Activated CD8-positive, alpha-beta memory T cell treated with anti-CD3 and anti-CD28 coated beads for 4 hours (primary cell): Measurements from ENCODE around the gene DNAH17.

Experiments
- DNase-seq, 2 donors: peaks; one replicate each; pipeline ENCODE4 v3.0.0-alpha.2; 2020; ENCODE audit warnings: low read depth in 2 of 2

Gene DNAH17

DNA sequence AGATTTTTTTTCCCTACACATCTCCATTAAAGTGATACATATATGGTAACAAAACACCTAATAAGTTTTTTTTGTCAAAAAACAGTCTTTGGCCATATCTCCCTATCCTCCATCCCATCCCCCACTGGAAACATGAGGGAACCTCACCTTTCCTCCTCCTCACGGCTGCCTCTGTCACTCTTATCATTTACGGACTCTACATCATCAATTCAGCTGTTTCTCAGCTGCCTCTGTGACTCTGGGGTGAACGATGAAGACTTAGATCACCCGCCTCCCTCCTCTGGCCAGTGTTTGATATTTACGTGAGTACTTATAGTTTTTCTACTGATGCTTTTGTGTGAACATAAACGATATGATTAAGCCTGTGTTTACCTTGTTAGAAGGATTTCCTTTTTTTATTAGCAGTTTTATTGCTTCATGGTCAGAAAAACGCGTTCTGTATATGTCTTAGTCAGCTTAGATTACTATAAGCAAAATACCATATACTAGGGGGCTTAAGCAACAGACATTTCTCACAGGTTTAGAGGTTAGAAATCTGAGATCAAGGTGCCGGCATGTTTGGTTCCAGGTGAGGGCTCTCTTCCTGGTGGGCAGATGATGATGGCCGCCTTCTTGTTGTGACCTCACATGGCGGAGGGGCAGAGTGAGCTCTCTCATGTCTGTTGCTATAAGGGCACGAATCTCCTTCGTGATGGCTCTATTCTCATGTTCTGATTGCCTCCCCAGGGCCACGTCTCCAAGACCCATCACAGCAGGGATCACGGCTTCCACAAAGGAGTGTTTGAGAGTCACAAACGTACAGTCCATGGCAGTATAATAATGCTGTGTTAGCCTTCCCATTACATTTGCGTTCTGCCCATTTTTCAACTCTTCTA lies 32.1 kb downstream of the DNAH17 start:
- no peak for DNase-seq

DNA sequence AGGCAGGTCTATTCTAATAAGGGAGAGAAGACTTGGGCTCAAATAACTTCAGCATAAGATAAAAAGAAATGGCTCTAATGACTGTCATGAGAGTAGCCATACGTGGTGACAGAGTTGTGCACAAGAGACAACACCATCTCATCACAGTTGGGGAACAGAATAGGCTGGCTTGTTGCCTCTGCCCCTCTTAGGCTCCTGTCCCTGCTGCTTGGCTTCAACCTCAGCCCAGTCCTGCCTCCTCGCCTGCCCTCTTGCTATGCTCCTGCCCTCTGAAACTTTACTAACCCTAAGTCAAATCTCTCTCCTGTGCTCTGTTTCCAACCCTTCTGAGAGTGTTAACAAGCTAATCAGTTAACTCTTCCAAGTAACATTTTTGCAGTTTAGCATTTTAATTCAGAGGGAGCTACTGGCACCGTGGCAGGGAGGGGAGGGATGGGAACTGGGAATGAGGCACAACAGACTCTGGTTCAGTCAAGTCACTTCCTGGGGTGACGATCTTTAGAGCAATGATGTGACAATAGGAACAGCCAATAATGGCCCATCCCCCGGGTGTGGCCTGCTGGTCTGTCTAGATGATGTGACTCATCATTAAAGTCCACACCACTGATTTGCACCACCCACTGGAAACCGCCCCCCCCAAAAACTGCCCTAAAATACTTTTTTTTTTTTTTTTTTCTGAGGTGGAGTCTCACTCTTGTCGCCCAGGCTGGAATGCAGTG lies 35.5 kb downstream of the DNAH17 start:
- no peak for DNase-seq

DNA sequence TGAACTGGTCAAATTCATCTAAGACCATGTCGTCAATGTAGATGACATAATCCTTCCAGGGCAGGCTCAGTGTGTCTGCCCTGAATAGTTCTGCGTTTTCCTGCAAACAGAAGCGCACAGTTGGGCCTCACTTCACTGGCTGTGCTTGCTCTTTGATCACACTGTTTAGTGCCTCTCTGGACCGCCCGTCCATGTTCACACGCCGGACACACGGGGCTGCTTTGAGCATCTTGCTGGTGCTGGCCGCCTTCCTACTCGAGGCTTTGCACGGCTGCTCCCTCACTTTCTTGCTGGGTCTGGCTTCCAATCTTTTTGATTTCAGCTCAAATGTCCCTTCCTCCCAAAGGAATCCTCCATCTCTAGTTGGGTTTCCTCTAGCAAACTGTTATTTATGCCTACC lies 37.4 kb downstream of the DNAH17 start:
- no peak for DNase-seq

DNA sequence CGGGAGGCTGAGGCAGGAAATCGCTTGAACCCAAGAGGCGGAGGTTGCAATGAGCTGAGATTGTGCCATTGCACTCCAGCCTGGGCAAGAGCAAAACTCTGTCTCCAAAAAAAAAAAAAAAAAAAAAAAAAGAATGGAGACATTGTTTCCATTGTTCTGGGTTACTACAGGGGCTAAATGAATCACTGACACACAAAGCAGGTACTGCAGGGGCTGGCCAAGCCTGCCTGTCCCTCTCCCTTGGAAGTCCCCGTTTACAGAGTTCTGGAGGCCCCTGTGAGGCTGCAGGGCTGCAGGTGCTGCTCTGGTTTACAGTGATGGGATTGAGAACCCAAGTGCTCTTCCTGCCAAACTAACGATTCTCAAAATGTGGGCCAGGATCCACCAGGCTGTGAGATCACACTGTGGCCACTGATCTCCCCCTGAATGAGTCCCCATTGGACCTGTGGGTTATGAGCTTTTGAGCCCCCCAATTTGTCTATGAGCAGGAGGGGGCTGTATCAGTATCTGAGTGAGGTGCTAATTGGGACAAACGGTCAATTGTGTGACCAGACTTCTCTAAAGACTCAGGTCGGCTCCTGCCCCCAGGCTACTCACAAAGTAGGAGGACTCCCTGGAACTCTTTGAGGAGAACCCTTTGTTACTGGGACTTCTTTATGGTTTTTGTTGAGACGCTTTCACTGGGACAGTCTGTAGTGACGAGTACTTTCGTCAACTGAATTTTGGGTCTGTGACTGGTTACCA lies 39.0 kb downstream of the DNAH17 start:
- DNase-seq, result no peak

DNA sequence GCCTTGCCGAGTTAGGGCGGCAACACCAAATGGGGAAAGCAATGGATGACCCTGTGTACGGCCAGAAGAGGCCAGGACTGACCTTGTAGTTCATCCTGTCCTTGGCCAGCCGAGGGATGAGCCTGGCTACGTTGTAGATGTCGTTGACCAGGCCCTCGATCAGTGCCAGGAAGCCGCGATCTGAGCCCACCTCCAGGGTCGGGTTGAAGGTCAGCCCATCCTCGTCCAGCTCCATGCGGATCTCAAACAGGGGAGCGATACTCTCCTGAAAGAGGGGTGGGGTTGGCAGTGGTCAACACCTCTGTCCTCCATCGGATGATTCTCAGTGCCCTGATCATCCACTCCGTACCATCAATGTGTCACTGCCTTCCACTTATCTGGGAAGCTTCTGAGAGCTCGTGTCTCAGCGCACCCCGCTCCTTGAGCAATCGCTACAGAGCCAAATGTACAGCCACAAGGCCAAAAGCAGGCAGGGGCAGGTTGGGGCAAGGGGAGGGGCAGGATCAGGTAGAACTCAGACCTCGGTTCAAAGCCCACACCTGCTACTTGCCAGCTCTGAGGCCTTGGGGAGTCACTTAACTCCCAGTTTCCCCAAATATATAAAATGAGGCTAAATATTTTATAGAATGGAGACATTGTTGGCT lies 39.9 kb downstream of the DNAH17 start:
- DNase-seq, result no peak

DNA sequence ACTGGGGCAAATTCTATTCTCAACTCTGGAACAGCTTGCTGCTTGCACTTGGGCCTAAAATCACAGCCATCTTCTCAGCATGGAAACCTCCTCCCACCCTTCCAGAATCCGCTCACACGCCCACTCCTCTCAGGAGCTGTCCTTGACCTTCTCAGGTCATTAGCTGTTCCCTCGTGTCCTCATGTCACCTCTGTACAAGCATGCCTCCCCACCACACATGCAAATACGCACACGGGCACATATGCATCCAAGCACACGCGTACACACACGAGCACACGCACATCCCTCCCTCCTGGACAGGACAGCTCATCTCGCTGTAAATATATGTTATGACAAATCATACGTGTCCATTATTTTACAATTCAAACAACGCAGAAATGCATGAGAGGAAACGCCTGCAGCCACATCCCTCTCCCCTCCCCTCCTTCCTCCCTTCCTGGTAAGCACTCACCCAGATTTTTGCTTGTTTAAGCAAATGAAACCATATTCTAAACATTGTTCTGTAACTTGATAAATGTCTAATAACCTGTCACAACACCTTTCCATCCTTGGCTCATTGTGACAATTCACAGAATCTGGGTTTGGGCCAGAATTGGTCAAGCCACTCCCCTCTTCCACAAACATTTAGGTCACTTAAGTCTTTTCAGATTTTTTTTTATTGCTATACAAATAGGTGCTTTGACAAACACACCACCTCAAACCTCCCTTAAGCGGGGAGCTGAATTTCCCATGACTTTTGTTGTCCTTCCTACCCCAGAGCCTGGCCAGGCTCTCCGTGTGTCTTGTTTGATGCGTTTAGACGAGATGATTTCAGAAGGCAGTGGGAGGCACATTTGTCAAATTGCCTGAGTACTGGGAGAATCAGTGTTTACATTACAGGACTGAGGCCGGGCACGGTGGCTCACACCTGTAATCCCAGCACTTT lies 41.7 kb downstream of the DNAH17 start:
- no peak for DNase-seq

DNA sequence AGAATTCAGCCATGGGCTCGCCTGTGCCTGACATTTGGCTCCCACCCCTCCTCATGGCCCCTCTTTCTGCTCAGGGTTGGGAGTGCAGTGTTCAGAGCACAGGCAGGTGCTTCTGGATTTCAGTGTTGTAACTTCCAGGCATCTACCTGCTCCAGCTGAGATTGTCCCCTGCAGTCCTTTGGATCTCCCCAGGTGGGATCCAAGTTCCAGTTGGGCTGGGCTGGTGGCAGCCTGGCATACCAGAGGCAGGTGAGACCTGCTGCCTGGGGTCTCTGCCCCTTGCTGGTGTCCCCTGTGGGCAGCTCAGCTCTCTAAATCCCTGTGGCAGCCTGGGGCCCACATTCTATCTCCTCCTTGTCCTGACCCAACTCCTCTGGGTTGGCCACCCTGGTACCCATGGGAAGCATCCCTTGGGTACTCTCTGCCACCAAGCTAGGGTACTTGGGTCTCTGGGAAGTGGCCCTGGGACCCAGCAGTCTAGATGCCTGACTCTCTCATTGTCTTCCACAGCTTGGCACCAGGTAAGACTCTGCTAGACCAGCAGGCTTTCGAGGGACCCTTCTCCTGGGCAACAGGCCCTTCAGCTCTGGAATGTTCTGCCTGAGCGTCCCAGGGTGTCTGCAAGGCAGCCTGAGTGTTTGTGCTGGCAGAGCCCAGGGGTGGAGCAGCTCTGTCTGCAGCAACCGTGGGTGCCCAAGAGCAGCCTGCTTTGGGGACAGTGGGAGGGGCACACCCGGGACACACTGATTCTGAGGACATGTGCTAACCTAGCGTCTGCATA lies 42.5 kb downstream of the DNAH17 start:
- DNase-seq, result no peak

DNA sequence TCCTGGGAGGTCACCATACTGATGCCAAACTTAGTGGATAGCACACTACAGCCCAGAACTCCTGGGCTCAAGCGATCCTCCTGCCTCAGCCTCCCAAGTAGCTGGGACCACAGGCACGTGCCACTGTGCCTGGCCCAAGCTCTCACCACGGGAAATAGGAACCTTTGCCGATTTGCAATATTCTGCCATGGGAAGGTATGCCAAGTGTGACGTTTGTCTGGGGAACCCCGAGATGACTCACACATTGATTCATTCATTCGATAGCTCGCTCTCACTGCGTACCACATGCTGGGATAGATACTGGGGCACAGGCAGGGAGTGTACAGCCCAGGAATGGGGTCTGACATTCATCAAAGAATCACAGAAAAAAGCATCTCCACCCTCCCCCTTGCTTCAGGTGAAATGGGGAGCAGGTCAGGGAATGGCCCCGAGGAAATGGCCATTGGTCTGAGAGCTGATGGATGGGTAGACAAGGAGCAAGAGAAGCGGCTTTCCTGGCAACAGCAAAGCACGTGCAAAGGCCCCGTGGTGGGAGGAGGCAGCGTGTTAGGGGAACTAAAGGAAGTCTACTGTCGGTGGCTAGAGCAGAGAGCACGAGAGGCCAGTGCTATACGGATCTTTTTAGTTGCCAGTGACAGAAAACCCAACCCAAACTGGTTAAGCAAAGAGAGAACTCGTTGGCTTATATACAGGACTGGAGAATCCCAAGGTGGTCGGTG lies 44.1 kb downstream of the DNAH17 start:
- DNase-seq, result no peak

DNA sequence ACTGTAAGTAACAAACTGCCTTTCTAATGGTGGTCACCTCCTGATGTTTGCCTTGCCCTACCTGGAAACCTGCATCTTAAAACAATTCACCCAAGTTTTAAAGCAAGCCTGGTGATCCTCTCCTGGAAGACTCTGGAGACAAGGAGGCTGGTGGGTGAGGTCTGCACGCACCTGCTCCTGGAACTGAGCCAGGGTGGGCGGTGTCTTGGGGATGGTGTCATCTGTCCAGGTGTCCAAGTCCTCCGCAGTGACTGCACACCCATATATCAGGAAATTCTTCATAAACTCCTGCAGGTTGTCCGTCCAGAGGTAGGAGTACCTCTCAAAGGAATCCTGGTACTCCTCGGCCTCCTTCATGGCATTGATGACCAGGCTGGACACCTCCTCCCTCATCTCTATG lies 44.9 kb downstream of the DNAH17 start:
- DNase-seq, result no peak

DNA sequence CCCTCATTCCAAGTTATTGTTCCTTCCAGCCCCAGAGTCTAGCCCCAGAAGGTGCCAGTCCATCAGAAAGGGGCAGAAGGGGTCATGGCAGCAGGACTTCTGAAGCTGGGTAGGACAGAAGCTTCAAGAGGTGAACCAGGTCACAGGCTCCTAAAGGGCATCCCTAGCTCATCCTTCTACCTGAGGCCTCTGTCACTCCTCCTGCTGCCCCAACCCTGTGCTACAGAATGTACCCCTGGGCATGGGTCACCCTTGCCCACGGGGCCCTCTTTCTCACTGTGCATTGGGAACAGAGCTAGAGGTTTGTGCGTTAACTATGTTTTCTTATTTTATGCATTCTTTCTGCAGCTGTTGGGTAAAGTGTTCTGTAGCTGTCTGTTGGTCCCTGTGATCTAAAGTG lies 46.5 kb downstream of the DNAH17 start:
- DNase-seq, result no peak

DNA sequence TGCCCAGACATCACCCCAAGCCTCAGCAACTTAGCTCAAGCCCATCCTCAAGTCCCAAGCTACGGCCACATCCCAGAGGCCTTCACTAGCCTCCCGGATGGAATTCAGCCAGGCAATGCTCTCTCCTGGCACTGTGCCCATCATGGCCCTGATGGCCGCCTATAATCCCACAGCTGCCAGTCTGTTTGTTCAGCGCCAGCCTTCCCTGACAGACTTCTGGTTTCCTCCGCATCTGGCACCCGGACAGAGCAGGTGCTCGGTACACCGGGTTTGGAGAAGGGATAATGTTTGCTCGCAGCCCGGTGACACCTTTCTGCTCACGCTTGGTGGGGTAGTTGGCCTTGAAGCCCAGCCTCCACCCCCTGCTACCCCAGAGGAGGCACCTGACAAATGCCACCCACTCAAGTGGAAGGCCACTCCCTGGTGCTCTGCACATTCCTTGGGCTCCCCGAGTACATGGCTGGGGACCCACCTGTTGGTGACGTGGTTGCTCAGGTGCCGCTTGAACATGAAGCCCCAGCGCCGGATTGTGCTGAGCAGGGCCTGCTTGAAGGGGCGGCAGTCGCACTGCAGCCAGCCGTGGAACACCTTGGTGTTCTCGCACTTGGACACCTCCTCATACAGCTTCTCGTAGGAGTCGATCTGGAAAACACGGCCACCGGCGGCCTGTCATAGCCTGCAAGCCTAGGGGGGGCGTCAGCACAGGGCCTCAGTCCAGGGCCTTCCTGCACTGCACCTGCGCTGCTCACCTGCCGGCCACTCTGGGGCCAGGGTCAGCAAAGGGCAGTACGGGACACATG lies 47.1 kb downstream of the DNAH17 start:
- no peak for DNase-seq

DNA sequence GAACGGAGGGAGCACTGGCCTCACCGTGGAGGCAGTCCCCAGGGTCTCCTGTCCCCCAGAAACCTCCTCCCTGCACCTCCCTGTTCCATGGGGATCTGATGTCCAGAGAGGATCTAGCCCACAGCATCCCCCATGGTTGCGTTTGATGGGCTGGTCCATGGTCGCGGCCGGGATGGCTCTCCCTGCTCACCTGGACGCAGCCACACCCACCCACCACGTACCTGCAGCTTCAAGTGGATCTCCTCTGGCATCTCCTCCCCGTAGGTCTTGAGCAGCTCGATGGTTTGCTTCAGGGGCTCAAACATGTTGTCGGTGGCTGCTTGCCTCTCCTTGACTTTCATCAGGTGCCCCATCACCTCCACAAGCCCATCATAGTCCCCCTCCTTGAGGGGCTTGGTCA lies 47.9 kb downstream of the DNAH17 start:
- DNase-seq, result no peak

DNA sequence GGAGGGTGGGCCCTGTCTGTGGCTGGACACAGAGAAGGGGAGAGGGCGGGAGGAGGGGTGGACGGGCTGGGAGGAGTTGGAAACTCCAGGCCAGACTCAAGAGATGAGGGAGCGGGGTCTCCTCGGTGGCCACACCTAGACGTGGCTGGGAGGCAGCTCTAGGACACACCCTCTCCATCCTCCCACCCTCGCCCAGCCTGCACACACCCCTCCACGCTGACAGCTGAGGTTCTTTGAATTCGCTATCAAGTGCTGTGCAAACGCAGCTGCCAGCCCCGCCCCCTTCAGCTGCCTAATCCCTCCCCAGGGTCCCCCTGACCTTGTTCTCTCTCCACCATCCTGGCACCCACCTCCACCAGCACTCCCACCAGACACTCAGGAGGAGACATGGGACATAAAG lies 48.7 kb downstream of the DNAH17 start:
- DNase-seq, result no peak

DNA sequence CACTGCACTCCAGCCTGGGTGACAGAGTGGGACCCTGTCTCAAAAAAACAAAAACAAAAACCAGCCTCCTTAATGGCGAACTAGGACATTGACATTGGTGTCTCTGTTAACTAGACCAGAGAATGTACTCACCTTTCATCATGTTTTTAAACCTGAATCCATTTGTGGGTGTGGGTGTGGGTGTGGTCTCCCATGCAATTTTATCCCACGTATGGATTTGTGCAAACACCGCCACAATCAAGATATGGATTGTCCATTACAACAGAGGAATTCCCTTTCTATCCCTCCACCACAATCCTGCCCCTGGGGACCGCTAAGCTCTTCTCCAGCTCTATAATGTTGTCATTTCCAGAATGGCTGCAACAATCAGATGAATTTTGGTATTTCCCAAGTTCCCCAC lies 49.9 kb downstream of the DNAH17 start:
- no peak for DNase-seq

DNA sequence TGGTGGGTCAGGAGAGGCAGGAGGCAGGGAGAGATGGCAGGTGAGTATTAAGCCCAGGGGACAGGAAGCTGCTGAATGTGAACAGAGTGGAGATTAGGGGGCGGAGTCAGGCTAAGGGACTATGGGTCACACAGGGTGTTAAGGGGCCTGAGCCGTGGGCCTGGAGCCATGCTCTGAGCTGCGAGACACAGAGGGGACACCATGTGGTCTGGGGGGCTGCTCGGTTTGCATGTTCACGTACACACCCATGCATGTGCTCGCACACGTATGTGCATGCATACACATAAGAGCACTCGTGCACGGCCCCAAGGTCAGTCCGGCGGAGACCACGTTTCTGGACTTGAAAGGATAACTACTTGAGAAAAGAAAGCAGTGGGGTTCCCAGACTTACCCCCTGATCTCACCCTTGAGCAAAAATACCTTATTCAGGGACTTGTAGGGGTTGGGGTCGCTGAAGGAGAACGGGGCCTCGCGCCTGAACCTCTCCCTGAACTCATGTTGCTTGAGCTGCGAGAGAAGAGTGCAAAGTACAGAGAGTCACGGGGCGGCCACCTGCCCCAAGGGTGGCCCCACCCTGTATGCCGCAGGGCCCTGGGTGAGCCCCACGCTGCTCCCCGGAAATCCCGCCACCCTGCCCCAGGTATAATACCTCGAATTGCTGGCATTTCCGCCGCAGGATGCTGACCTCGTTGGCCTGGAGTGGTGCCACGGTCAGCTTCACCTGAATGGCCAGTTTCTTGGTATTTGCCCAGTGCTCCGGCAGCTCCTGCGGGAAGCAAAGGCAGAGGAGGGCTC lies 50.8 kb downstream of the DNAH17 start:
- no peak for DNase-seq

DNA sequence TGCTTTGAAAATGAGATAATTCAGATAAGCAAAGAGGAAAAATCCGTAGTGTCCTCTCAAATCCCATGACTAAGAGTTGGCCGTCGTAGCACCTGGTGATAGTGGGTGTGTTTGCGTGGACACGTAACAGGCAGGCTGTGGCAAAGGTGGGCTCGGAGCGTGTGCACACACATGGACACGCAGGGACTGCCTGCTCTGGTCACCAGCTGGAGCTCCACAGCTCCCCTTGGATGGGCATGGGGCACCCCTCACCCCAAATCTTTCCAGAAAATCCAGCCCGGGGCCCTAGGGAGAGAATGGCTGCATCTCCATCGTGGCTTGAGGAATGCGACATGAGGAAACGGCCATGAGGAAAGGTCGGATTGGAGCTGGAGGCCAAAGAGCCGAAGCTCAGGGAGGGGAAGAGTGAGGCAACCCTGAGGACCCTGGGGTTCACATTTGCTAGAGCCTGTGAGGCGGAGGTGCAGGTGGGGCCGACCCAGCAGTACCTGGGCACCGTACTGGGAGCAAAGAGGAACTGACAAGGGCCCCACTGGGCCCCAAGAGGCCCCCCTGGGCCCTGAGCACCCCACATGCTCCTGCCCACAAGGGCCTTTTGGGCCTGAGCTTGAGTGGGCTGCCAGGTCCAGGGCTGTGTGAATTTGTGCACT lies 51.6 kb downstream of the DNAH17 start:
- no peak for DNase-seq

DNA sequence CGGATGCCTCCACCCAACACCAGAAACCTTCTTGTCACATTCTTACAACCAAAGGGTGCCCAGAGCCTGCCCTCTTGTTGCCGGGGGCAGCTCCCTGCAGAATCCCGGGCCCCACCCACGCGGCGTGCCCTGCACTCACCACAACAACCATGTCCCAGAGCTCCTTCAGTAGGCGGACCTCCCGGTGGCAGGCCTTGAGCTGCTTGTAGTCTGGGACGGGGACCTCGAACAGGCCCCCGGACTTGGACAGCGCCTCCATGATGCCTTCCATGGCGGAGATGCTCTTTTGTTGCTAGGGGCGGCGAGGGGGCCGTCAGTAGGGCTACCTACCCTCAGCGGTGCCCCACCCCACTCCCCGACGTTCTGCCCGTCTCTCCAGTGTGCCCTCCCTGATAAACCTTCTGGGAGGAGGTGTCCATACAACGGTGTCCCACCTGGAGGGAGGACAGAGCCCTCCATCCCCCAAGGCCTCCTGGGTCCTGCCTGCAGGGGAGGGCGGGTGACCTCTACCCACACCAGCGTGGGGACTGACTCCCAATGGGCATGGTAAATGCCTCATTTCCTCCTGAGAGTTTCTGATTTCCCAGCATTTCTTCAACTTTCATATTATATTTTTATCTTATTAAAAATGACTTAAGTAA lies 52.2 kb downstream of the DNAH17 start:
- DNase-seq, result no peak
